Measurements from ENCODE around the gene HPSE2. TPM values are rescaled to one million over a fixed set of nuclear protein-coding genes. Genes with fewer than 3 reads are reported as not detected.

HPSE2 gene
- total RNA-seq, 5 donors from 2014 or later (not counting 1 experiment from before 2014, with no cell fraction given), result 0.13 to 0.23 (median 0.18) TPM; not detected in 1

DNA sequence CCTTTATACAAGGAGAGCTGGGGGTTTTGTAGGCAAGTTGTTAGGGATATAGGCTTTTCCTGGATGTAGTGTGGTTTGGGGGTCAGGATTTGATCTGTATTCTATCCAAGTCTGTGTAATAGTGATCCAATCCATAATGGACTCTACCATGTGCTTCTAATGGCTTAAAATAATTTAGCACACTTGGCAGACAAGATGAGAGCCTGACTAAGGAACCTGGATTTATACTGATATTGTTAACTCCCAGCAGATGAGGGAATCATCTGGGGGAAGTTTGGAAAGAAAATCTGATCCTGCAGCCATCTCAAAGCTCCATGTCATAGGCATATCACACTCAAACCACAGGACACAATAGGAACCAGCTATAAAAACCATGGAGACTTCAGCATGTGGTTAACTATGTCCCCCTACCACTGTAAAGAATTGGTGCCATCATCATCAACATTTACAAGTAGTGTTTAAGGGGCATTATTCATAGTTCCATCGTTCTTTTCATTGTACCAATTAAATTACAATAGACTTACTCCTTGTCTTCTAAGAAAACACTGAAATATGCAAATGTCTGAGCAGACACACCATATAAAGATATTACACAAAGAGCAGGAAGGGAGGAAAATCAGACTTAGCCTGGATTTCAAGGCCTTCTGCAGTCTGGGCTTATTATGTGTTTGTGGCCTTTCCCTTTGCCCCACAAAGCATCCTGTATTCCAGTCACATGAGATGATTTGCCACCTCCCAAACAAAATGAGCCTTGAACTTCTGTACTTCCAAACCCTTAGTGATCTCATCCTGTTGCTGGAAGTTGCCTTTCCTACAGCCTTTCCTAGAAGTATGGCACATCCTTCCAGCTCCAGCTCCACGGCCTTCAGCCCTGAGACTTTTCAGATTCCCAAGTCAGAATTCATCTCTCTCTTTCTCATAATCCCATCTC, 766.4 kb downstream of the HPSE2 start:
- Mint-ChIP-seq H3K4me1 (peaks cover 7 to 13% (median 9%) of the 10 kb centered on the region in 3 donors), H3K4me3 (peak overlapping the region; percentile 62 to 89 (median 71)), H3K36me3 (no peaks in the 10 kb centered on the region), H3K27ac (no peak overlapping the region), H3K27me3 (peaks cover 3 to 6% of the 10 kb centered on the region in 2 donors), H3K9me3 (no peaks in the 10 kb centered on the region)
- Histone ChIP-seq H3K27me3 (replicated peaks in 1 of 2; ENCODE audit: control insufficient read depth in 2 of 2, extremely low read depth in 1 of 2, insufficient read depth in 2 of 2, low read length in 1 of 2) (no peaks in the 10 kb centered on the region), H3K9me3 (no peaks in the 10 kb centered on the region), H3K27ac (ENCODE audit: low read length) (no peak overlapping the region), H3K36me3 (ENCODE audit: control insufficient read depth in 2 of 2, extremely low read depth in 1 of 2, insufficient read depth in 1 of 2, low read length in 1 of 2) (no peaks in the 10 kb centered on the region), H3K4me3 (ENCODE audit: control insufficient read depth in 1 of 2, extremely low read depth in 1 of 2, low read length in 1 of 2) (no peak overlapping the region), H3K4me1 (ENCODE audit: control insufficient read depth in 1 of 2, extremely low read depth in 1 of 2, insufficient read depth in 2 of 2, low read length in 2 of 2) (peaks cover 0 to 11% of the 10 kb centered on the region in 2 experiments)
- WGBS (ENCODE audit: insufficient coverage), result no CpG with 5 or more reads among the region's 2 CpGs
- ChIA-PET POLR2A (no interaction called here), CTCF (interaction anchor here (0.6 to 4.1 kb wide), 2 partner anchors 778 to 785 kb away, joined by 3 to 59 read pairs; no protein-coding TSS in a partner anchor)
- DNase-seq, result no peak
- no peak for ATAC-seq (replicated peaks in 1 of 4)

DNA sequence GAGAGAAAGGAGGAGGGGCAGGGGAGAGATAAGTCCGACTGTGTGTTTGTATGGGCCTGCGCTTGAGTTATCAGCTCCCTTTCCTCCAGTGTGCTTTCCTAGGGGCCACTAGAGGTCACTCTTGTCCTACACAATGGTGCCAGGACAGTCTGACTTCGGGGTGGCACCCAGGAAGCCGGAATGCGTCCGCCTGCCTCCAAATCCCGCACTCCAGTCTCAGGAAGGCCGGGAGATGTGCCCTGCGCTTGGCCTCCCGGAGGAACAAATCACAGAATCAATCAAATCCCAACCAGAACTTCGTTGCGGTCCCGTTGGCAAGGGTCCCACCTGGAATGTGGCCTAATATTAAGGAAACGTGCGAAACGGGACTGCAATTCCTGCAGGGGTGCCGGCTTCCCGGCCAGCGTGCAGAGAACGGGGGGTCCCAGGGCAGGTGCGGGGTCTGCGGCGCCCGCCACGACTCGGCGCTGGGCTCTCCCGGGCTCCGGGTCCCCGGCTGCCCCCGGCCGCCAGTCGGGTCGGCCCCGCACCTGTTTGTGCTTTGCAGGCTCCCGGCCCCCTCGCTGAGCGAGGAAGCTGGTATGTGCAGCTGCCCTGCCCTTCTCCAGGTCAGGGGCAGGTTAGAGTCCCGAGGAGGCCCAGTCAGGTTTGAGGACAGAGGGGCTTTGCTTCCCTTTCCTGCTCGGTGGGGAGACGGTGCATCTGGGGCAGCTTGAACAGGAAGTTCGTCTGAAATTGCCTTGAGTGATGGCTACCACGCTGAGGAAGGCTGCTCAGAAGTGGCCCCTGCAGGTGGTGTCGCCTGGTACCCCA, 767.9 kb downstream of the HPSE2 start:
- CTCF ChIA-PET, result interaction anchor here (0.5 to 4.1 kb wide), 23 partner anchors 10 to 1763 kb away, joined by 3 to 59 read pairs (median 3); partner anchors contain the start of gene HPS1 (in 1 of the 2)
- Histone ChIP-seq H3K36me3 (ENCODE audit: control insufficient read depth in 2 of 2, extremely low read depth in 1 of 2, insufficient read depth in 1 of 2, low read length in 1 of 2) (no peaks in the 10 kb centered on the region), H3K9me3 (no peaks in the 10 kb centered on the region), H3K27ac (ENCODE audit: low read length) (peak overlapping the region; percentile 40), H3K4me3 (ENCODE audit: control insufficient read depth in 1 of 2, extremely low read depth in 1 of 2, low read length in 1 of 2) (peak overlapping the region; percentile 66 to 95), H3K4me1 (ENCODE audit: control insufficient read depth in 1 of 2, extremely low read depth in 1 of 2, insufficient read depth in 2 of 2, low read length in 2 of 2) (peaks cover 0 to 11% of the 10 kb centered on the region in 2 experiments), H3K27me3 (replicated peaks in 1 of 2; ENCODE audit: control insufficient read depth in 2 of 2, extremely low read depth in 1 of 2, insufficient read depth in 2 of 2, low read length in 1 of 2) (peaks cover 0 to 2% of the 10 kb centered on the region in 2 experiments)
- Mint-ChIP-seq H3K36me3 (no peaks in the 10 kb centered on the region), H3K27ac (peak overlapping the region; percentile 85 to 88), H3K4me3 (peak overlapping the region; percentile 89 to 97 (median 90)), H3K9me3 (no peaks in the 10 kb centered on the region), H3K4me1 (peaks cover 4 to 13% (median 7%) of the 10 kb centered on the region in 3 donors), H3K27me3 (peaks cover 9 to 14% of the 10 kb centered on the region in 2 donors)
- peak; percentile 87 to 96 (median 92) for ATAC-seq (replicated peaks in 1 of 4)
- peak; percentile 28 to 90 (median 52) for DNase-seq
- 1% methylated on average over 40 of the region's 44 CpGs for WGBS (ENCODE audit: insufficient coverage)
- POLR2A ChIA-PET, result no interaction called here

DNA sequence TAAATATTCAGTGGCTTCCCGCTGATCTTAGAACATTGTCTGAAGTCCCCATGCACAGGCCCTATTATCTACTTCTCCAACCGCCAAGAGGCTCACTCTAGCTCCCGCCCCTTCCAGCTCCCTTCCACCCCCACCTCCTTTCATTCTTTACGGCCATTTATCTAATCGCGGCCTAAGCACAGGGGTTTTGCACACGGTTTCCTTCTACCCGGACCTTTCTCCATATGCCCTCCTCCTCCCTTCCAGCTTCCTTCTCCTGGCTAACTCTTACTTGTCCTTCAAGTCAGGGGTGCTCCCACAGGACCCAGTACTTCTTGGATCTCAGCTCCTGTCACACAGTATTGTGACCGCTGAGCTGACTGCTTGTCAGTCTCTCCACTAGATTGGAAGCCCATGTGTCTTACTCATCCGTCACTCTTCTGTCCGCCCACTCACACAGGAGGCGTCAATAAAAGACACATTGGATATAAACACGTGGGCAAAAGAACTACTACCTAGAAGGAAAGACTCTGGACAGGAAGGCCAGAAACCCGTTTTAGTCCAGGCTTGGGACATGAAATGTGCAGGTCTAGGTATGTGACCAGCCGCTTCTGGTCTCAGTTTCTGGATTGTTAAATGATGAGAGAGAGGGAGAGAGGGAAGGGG, 768.7 kb downstream of the HPSE2 start:
- Histone ChIP-seq H3K4me1 (ENCODE audit: control insufficient read depth in 1 of 2, extremely low read depth in 1 of 2, insufficient read depth in 2 of 2, low read length in 2 of 2) (peaks cover 0 to 11% of the 10 kb centered on the region in 2 experiments), H3K27me3 (replicated peaks in 1 of 2; ENCODE audit: control insufficient read depth in 2 of 2, extremely low read depth in 1 of 2, insufficient read depth in 2 of 2, low read length in 1 of 2) (peaks cover 0 to 2% of the 10 kb centered on the region in 2 experiments), H3K4me3 (ENCODE audit: control insufficient read depth in 1 of 2, extremely low read depth in 1 of 2, low read length in 1 of 2) (peak overlapping the region in 1 of 2 donors; percentile 95), H3K9me3 (no peaks in the 10 kb centered on the region), H3K36me3 (ENCODE audit: control insufficient read depth in 2 of 2, extremely low read depth in 1 of 2, insufficient read depth in 1 of 2, low read length in 1 of 2) (no peaks in the 10 kb centered on the region), H3K27ac (ENCODE audit: low read length) (no peak overlapping the region)
- ATAC-seq (replicated peaks in 1 of 4) (no peak), DNase-seq (no peak)
- Mint-ChIP-seq H3K27ac (no peak overlapping the region), H3K36me3 (no peaks in the 10 kb centered on the region), H3K4me3 (peak overlapping the region; percentile 89 to 97 (median 90)), H3K27me3 (peaks cover 12 to 17% of the 10 kb centered on the region in 2 donors), H3K4me1 (peaks cover 4 to 13% (median 7%) of the 10 kb centered on the region in 3 donors), H3K9me3 (no peaks in the 10 kb centered on the region)
- WGBS (ENCODE audit: insufficient coverage), result 80% methylated on average over 11 of the region's 15 CpGs
- POLR2A ChIA-PET, result no interaction called here
- CTCF ChIA-PET, result interaction anchor here (0.5 to 4.1 kb wide), 22 partner anchors 11 to 1762 kb away, joined by 3 to 59 read pairs (median 4); partner anchors contain the start of gene HPS1 (in 1 of the 2)

DNA sequence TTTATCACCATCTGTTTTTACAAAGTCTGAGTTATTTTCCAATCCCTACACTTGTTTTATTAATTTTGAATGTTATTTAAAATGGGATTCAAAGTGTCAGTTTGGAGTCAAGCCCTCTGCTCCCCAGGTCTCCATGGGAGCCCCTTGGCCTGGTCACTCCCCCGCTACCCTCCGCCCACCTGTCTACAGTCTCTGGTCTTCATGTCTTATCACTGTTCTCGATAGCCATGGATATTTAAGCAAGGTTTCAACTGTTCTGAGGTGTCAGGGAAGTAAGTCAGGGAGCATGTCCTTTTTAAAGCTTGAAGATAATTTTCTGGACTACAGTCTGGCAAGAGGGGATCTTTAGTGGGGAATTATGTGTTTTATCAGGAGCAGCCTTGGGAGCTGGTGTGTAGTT, 769.8 kb downstream of the HPSE2 start:
- ATAC-seq (replicated peaks in 1 of 4) (no peak), DNase-seq (no peak)
- WGBS (ENCODE audit: insufficient coverage), result 88% methylated on average over 1 of the region's 3 CpGs
- Histone ChIP-seq H3K9me3 (no peaks in the 10 kb centered on the region), H3K4me3 (ENCODE audit: control insufficient read depth in 1 of 2, extremely low read depth in 1 of 2, low read length in 1 of 2) (no peak overlapping the region), H3K36me3 (ENCODE audit: control insufficient read depth in 2 of 2, extremely low read depth in 1 of 2, insufficient read depth in 1 of 2, low read length in 1 of 2) (no peaks in the 10 kb centered on the region), H3K27me3 (replicated peaks in 1 of 2; ENCODE audit: control insufficient read depth in 2 of 2, extremely low read depth in 1 of 2, insufficient read depth in 2 of 2, low read length in 1 of 2) (peaks cover 0 to 2% of the 10 kb centered on the region in 2 experiments), H3K4me1 (ENCODE audit: control insufficient read depth in 1 of 2, extremely low read depth in 1 of 2, insufficient read depth in 2 of 2, low read length in 2 of 2) (peaks cover 0 to 11% of the 10 kb centered on the region in 2 experiments), H3K27ac (ENCODE audit: low read length) (no peak overlapping the region)
- peaks cover 4 to 13% (median 7%) of the 10 kb centered on the region in 3 donors for H3K4me1 Mint-ChIP-seq
- no peak overlapping the region for H3K27ac Mint-ChIP-seq
- H3K9me3 Mint-ChIP-seq, result no peaks in the 10 kb centered on the region
- ChIA-PET POLR2A (no interaction called here), CTCF (interaction anchor here (0.7 to 4.1 kb wide), 2 partner anchors 8 to 781 kb away, joined by 3 to 59 read pairs; no protein-coding TSS in a partner anchor)
- no peaks in the 10 kb centered on the region for H3K36me3 Mint-ChIP-seq
- H3K4me3 Mint-ChIP-seq, result no peak overlapping the region
- H3K27me3 Mint-ChIP-seq, result peaks cover 12 to 15% of the 10 kb centered on the region in 2 donors

DNA sequence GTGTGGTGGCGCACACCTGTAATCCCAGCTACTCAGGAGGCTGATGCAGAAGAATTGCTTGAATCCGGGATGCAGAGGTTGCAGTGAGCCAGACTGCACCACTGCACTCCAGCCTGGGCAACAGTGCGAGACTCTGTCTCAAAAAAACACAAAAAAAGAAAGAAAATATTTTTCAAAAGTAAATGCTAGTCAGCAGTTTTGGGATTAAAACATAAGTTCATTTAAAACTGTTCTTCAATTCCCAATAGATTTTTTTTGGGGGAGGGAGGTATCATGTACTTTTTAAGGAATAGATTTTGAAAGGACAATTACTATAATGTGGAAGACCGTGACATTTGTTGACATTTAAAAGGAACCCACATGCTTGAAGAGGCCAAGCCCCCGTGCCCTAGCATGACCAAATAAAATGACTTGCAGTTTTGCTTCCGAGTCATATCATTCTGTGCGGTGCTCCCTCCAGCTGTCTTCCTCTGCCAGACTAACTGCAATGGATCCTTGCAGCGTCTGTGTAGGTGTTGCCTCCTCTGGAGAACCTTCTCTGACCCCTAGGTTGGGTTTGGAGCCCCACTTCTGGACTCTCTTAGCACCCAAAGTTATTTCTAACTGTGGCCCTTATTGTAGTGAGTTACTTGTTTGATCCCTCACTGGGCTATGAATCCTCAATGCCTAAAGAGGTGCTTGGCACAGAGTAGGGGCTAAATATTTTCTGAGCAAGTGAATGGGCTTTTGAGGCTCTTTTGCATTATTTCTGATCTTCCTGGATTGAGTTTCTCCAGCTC, 771.5 kb downstream of the HPSE2 start:
- peaks cover 0 to 11% of the 10 kb centered on the region in 2 experiments for H3K4me1 ChIP-seq (ENCODE audit: control insufficient read depth in 1 of 2, extremely low read depth in 1 of 2, insufficient read depth in 2 of 2, low read length in 2 of 2)
- 38% methylated on average over 6 of the region's 8 CpGs for WGBS (ENCODE audit: insufficient coverage)
- POLR2A ChIA-PET, result no interaction called here
- no peaks in the 10 kb centered on the region for H3K9me3 ChIP-seq
- no peaks in the 10 kb centered on the region for H3K36me3 ChIP-seq (ENCODE audit: control insufficient read depth in 2 of 2, extremely low read depth in 1 of 2, insufficient read depth in 1 of 2, low read length in 1 of 2)
- Mint-ChIP-seq H3K36me3 (no peaks in the 10 kb centered on the region), H3K27me3 (peaks cover 11 to 14% of the 10 kb centered on the region in 2 donors), H3K9me3 (no peaks in the 10 kb centered on the region), H3K27ac (no peak overlapping the region), H3K4me3 (no peak overlapping the region), H3K4me1 (peaks cover 4 to 13% (median 7%) of the 10 kb centered on the region in 3 donors)
- H3K27ac ChIP-seq (ENCODE audit: low read length), result no peak overlapping the region
- DNase-seq (no peak), ATAC-seq (replicated peaks in 1 of 4) (no peak)
- no peak overlapping the region for H3K4me3 ChIP-seq (ENCODE audit: control insufficient read depth in 1 of 2, extremely low read depth in 1 of 2, low read length in 1 of 2)
- CTCF ChIA-PET, result interaction anchor here in 1 of 2 donors (0.8 to 1.0 kb wide), 2 partner anchors 283 to 309 kb away, joined by 3 read pairs; no protein-coding TSS in a partner anchor
- peaks cover 0 to 2% of the 10 kb centered on the region in 2 experiments for H3K27me3 ChIP-seq (replicated peaks in 1 of 2; ENCODE audit: control insufficient read depth in 2 of 2, extremely low read depth in 1 of 2, insufficient read depth in 2 of 2, low read length in 1 of 2)
